A549 (cell line): ENCODE results near the gene PSMC4. TPM values are rescaled to one million over a fixed set of nuclear protein-coding genes. Genes with fewer than 3 reads are reported as not detected.

Experiments
- ATAC-seq, 2 experiments: fragments of 200-7000 bp in 1 of 2; fragments of >200 bp in 1 of 2; cut with Nextera tagmentation in 1 of 2; cut with Tn5 transposase in 1 of 2; 3 replicates each; pipeline versions ENCODE4 v1.8.0 to v1.9.1; 2018 to 2020; ENCODE audit warnings: mild to moderate bottlenecking in 1 of 2, moderate library complexity in 1 of 2
- CTCF ChIA-PET: fragments of 300-600 bp; sonication (Branson Sonifier 250); formaldehyde crosslinking; extraction: SDS; loops from one replicate; lab custom pipeline; 2021; ENCODE audit warnings: antibody characterized with exemption, inconsistent platforms; lab: Yijun Ruan, JAX
- POLR2A ChIA-PET: fragments of 350-600 bp; formaldehyde crosslinking; extraction: SDS; loops from one replicate; lab custom pipeline; 2021; ENCODE audit warnings: antibody characterized with exemption, inconsistent platforms; lab: Yijun Ruan, JAX
- DNase-seq, 2 experiments: peaks; one replicate each; pipeline versions ENCODE4 v3.0.0 to v3.0.0-alpha.2; 2011 to 2016; ENCODE audit warnings: low read depth in 1 of 2, low spot score in 1 of 2
- FAIRE-seq: peaks from 2 replicates; lab custom pipeline; 2011; peaks lifted over from hg19 to GRCh38; lab: Jason Lieb, UNC
- H3K27ac ChIP-seq, 2 experiments: fragments of >200 bp; sonication (Bioruptor Twin); formaldehyde crosslinking; 3 replicates each; pipeline ENCODE4 v1.5.1; 2016 to 2017
- H3K4me1 ChIP-seq: fragments of >200 bp; sonication (Bioruptor Twin); formaldehyde crosslinking; 3 replicates; pipeline ENCODE4 v1.6.1; 2016
- H3K4me2 ChIP-seq: fragments of >200 bp; sonication (Bioruptor Twin); formaldehyde crosslinking; 3 replicates; pipeline ENCODE4 v1.6.1; 2016
- H3K4me3 ChIP-seq: fragments of >200 bp; sonication (Bioruptor Twin); formaldehyde crosslinking; 3 replicates; pipeline ENCODE4 v1.5.1; 2016
- H3K9me3 ChIP-seq: fragments of >200 bp; sonication (Bioruptor Twin); formaldehyde crosslinking; 3 replicates; pipeline ENCODE4 v1.6.1; 2016
- BCL3 ChIP-seq: fragments of >200 bp; sonication (Bioruptor Twin); formaldehyde crosslinking; IDR thresholded peaks from 3 replicates; pipeline ENCODE4 v1.6.1; 2016
- CBX2 ChIP-seq: fragments of 200-600 bp; sonication (generic); IDR thresholded peaks from 2 replicates; pipeline ENCODE4 v1.6.1; 2016; ENCODE audit warnings: low read depth, mild to moderate bottlenecking, borderline replicate concordance
- CEBPB ChIP-seq, 2 experiments: fragments of >200 bp in 1 of 2; sonication (Bioruptor Twin) in 1 of 2; formaldehyde crosslinking in 1 of 2; IDR thresholded peaks; 2 replicates each; pipeline ENCODE4 v1.6.1; 2012 to 2016
- CHD2 ChIP-seq: fragments of 150-350 bp; IDR thresholded peaks from 2 replicates; pipeline ENCODE4 v1.6.1; 2014; ENCODE audit warnings: low read length; ENCODE audit not compliant: partially characterized antibody
- CTCF ChIP-seq: fragments of >200 bp; sonication (Bioruptor Twin); formaldehyde crosslinking; IDR thresholded peaks from 3 replicates; pipeline ENCODE4 v1.5.1; 2016
- EHF ChIP-seq: fragments of 250-450 bp; sonication (Bioruptor Pico); IDR thresholded peaks from 2 replicates; pipeline ENCODE4 v1.5.0; 2020; ENCODE audit warnings: mild to moderate bottlenecking
- ESRRA ChIP-seq: fragments of 150-350 bp; IDR thresholded peaks from 2 replicates; pipeline ENCODE4 v1.6.1; 2014; ENCODE audit warnings: mild to moderate bottlenecking, low read length, borderline replicate concordance
- FOXS1 ChIP-seq: fragments of 250-450 bp; sonication (Bioruptor Pico); IDR thresholded peaks from 2 replicates; pipeline ENCODE4 v1.5.0; 2020; ENCODE audit warnings: mild to moderate bottlenecking, moderate library complexity
- HES2 ChIP-seq: fragments of >200 bp; sonication (Bioruptor Twin); formaldehyde crosslinking; IDR thresholded peaks from 2 replicates; pipeline ENCODE4 v1.6.1; 2016
- HEYL ChIP-seq: fragments of 250-450 bp; sonication (Bioruptor Pico); IDR thresholded peaks from 2 replicates; pipeline ENCODE4 v1.8.0; 2021; ENCODE audit warnings: mild to moderate bottlenecking, moderate library complexity
- HMGXB4 ChIP-seq: fragments of 250-450 bp; sonication (Bioruptor Pico); IDR thresholded peaks from 2 replicates; pipeline ENCODE4 v1.5.0; 2021; ENCODE audit warnings: mild to moderate bottlenecking, moderate library complexity, borderline replicate concordance
- HOXA7 ChIP-seq: fragments of 250-450 bp; sonication (Bioruptor Pico); IDR thresholded peaks from 2 replicates; pipeline ENCODE4 v1.5.0; 2020; ENCODE audit warnings: mild to moderate bottlenecking, moderate library complexity
- HOXB5 ChIP-seq: fragments of 250-450 bp; sonication (Bioruptor Pico); IDR thresholded peaks from 2 replicates; pipeline ENCODE4 v1.5.0; 2020; ENCODE audit warnings: mild to moderate bottlenecking, moderate library complexity
- JUN ChIP-seq, 2 experiments: fragments of >200 bp; sonication (Bioruptor Twin); formaldehyde crosslinking; IDR thresholded peaks; 2 replicates in 1 of 2; 3 replicates in 1 of 2; pipeline ENCODE4 v1.6.1; 2016 to 2017
- JUNB ChIP-seq: fragments of >200 bp; sonication (Bioruptor Twin); formaldehyde crosslinking; IDR thresholded peaks from 2 replicates; pipeline ENCODE4 v1.6.1; 2016
- MAX ChIP-seq: IDR thresholded peaks from 2 replicates; pipeline ENCODE4 v1.6.1; 2012
- NPAS2 ChIP-seq: fragments of 250-450 bp; sonication (Bioruptor Pico); IDR thresholded peaks from 2 replicates; pipeline ENCODE4 v1.8.0; 2022; ENCODE audit warnings: mild to moderate bottlenecking, moderate library complexity, borderline replicate concordance
- NR3C1 ChIP-seq: fragments of >200 bp; sonication (Bioruptor Twin); formaldehyde crosslinking; IDR thresholded peaks from 3 replicates; pipeline ENCODE4 v1.6.1; 2017
- RAD21 ChIP-seq, 2 experiments: fragments of >200 bp in 1 of 2; sonication (Bioruptor Twin) in 1 of 2; formaldehyde crosslinking in 1 of 2; IDR thresholded peaks in 1 of 2; conservative IDR thresholded peaks in 1 of 2; 2 replicates in 1 of 2; 3 replicates in 1 of 2; pipeline ENCODE4 v1.6.1; 2012 to 2018; ENCODE audit warnings: inconsistent platforms in 1 of 2
- RFX5 ChIP-seq: fragments of 450-650 bp; IDR thresholded peaks from 2 replicates; pipeline ENCODE4 v1.7.1; 2014; ENCODE audit warnings: antibody characterized with exemption, mild to moderate bottlenecking, moderate library complexity
- USF2 ChIP-seq: fragments of 450-650 bp; IDR thresholded peaks from 2 replicates; pipeline ENCODE4 v1.6.1; 2014; ENCODE audit warnings: antibody characterized with exemption
- ZNF302 ChIP-seq: fragments of 250-450 bp; sonication (Bioruptor Pico); IDR thresholded peaks from 2 replicates; pipeline ENCODE4 v1.9.0; 2021; ENCODE audit warnings: inconsistent platforms, mild to moderate bottlenecking, moderate library complexity
- WGBS: methylation state at CpG from one replicate; pipeline ENCODE4 v1.1.6; 2017; ENCODE audit errors: missing lambda C conversion rate; 5-methylcytosine and 5-hydroxymethylcytosine counted together
- polyA plus RNA-seq, 4 experiments: library from polyadenylated mRNA; depleted of rRNA in 3 of 4; stranded (reverse); fragments of >200 nt; fragmentation: RNase III in 1 of 4; extraction: RNeasy Plus Mini Kit Qiagen cat#74134 plus additional on column Dnase treatment in 1 of 4; gene quantifications; 2 replicates in 3 of 4; 3 replicates in 1 of 4; pipeline ENCODE4 v1.2.3, GENCODE V29; 2011 to 2017

The PSMC4 gene
- polyA plus RNA-seq, 2 of the 4 experiments (the other 2 are of a cell fraction), result 192 to 284 TPM

- Histone ChIP-seq H3K4me3 (no peak overlapping the region), H3K27ac (no peak overlapping the region), H3K4me1 (peaks cover 4% of the 10 kb centered on the region), H3K9me3 (peaks cover 12% of the 10 kb centered on the region; the same call in 2 of the 3 replicates), H3K4me2 (no peak overlapping the region)
- DNase-seq, result no peak
- TF ChIP-seq JUN (IDR thresholded peaks at IDR 0.05), result no peak
- no peak for TF ChIP-seq RAD21 (conservative IDR thresholded peaks at IDR 0.05 in 1 of 2, IDR thresholded peaks at IDR 0.05 in 1 of 2)
- TF ChIP-seq HMGXB4 (CRISPR knock-in tag), result no peak
- TF ChIP-seq HEYL (CRISPR knock-in tag), result no peak
- no peak for ATAC-seq
- FAIRE-seq, result peak; percentile 86
- POLR2A ChIA-PET, result no interaction called here
- 80% methylated on average over 3 of the region's 3 CpGs for WGBS
- CTCF ChIA-PET, result interaction anchor here (0.9 to 6.0 kb wide), 5 partner anchors 9 to 86 kb away, joined by 3 to 22 read pairs (median 7); partner anchors contain the start of gene PSMC4
These were observed 41.2 kb upstream of the PSMC4 start for GRCh38 chr19:39929750-39930149.

GRCh38 chr19:39934584-39935363 lies 36.2 kb upstream of the PSMC4 start, which contains the start of gene FCGBP:
Gene FCGBP, minus strand, starts transcription at chr19:39934634.
- ATAC-seq (peak; percentile 12 to 15; a peak in 4 of 6 replicates), DNase-seq (no peak), FAIRE-seq (no peak)
- ChIA-PET POLR2A (no interaction called here), CTCF (interaction anchor here (1.0 to 2.6 kb wide), 2 partner anchors 19 to 35 kb away, joined by 3 to 22 read pairs; partner anchors contain the start of gene PSMC4)
- peak within 1 kb of the TSS; percentile 59 to 76 for H3K27ac ChIP-seq
- no peak within 1 kb of the TSS for H3K4me3 ChIP-seq
- peaks cover 41% of the 10 kb centered on the region for H3K4me1 ChIP-seq
- TF ChIP-seq USF2, result no peak
- TF ChIP-seq ESRRA, result no peak
- TF ChIP-seq CBX2, result no peak
- no peak for TF ChIP-seq CEBPB (IDR thresholded peaks at IDR 0.05)
- TF ChIP-seq JUNB, result no peak
- 0 out of 2 replicates have a peak, but pooled peaks have one; percentile 39 for TF ChIP-seq EHF (CRISPR knock-in tag)
- peak; percentile 79 for TF ChIP-seq MAX
- TF ChIP-seq ZNF302 (CRISPR knock-in tag), result no peak
- TF ChIP-seq HOXB5 (CRISPR knock-in tag), result no peak
- no peak for TF ChIP-seq HEYL (CRISPR knock-in tag)
- TF ChIP-seq, all 56 proteins: peak for 2
- 80% methylated on average over 5 of the region's 5 CpGs for WGBS
- Histone ChIP-seq H3K9me3 (peaks cover 13% of the 10 kb centered on the region), H3K4me2 (peak within 1 kb of the TSS; percentile 58)

GRCh38 chr19:39935364-39935661 lies 35.7 kb upstream of the PSMC4 start:
- Histone ChIP-seq H3K4me3 (no peak overlapping the region), H3K4me1 (peaks cover 41% of the 10 kb centered on the region), H3K27ac (peak overlapping the region; percentile 59 to 76), H3K4me2 (peak overlapping the region; percentile 58), H3K9me3 (peaks cover 13% of the 10 kb centered on the region)
- DNase-seq (no peak), FAIRE-seq (no peak), ATAC-seq (peak; percentile 36 to 64; a peak in 4 of 6 replicates)
- WGBS, result 90% methylated on average over 5 of the region's 5 CpGs
- ChIA-PET POLR2A (interaction anchor here (1.2 kb wide), 1 partner anchor 35 kb away, joined by 5 read pairs; the partner anchor contains the start of gene PSMC4), CTCF (interaction anchor here (1.0 to 2.6 kb wide), 3 partner anchors 9 to 34 kb away, joined by 6 to 22 read pairs (median 7); partner anchors contain the start of gene PSMC4)
- TF ChIP-seq BCL3 (no peak), HOXA7 (CRISPR knock-in tag) (no peak), HES2 (no peak), RFX5 (no peak), FOXS1 (CRISPR knock-in tag) (no peak), CHD2 (no peak), HEYL (CRISPR knock-in tag) (no peak), NR3C1 (no peak), NPAS2 (no peak), CTCF (no peak)
